IPS-NIHi7 (cell line): Measurements from ENCODE around the gene SLC4A3.
A peak's percentile ranks its signal among the peaks of the same experiment; 100 is the strongest.

Source experiments
- DNase-seq: peaks from one replicate; pipeline ENCODE4 v3.0.0; 2012; ENCODE audit warnings: mixed read lengths; ENCODE audit errors: extremely low spot score

The SLC4A3 gene

GRCh38 chr2:219627103-219628100, at the start of gene SLC4A3:
TSS of gene SLC4A3 (plus strand) at chr2:219627630. CDS start at chr2:219627993, 363 bp downstream.
- DNase-seq = peak; percentile 84

DNA sequence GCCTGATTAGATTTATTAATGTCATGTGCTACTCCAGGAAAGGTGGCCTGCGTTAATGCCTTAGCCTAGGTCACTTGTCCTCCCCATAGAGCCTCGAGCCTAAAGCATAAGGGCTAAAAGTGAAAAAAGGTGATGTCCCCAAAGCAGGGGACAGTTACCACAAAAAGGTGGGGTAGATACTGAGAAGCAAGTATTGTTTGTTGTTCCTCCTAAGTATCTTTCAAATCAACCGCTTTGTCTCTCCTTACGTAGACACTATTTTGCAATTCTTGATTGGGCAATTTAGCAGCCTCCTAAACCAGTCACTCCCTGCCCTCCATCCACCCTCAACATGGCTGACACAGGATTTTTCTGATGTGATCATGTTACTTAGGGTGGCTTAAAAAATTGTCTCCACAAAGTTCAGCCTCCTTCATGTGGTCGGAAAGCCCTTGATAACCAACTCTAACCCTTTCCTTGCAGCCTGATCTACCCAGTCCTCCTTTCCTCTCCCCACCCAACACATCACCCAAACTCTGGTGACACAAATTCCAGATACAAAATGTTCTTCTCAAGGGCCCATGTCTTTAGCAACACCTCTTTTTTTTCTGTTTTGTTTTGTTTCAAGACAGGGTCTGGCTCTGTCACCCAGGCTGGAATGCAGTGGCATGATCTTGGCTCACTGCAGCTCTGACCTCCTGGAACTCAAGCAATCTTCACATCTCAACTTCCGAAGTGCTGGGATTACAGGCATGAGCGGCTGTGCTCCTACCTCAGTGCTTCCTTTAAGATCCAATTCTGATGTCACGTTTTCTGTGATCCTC, 48.4 kb upstream of the SLC4A3 start:
- DNase-seq = no peak

- no peak for DNase-seq
These were observed 46.1 kb upstream of the SLC4A3 start for GRCh38 chr2:219581346-219581745.

DNA sequence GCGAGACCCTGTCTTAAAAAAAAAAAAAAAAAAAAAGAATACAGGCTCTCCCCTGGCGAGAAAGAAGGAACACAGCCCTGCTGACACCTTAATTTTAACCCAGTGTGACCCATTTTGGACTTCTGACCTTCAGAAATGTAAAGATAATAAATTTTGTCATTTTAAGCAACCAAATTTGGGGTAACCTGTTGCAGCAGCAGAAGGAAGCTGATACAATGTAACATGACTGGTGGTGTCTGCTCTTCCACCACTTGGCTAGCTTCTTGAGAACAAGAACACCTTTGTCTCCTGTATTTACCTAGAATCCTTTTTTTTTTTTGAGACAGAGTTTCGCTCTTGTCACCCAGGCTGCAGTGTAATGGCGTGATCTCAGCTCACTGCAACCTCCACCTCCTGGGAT, 36.3 kb upstream of the SLC4A3 start:
- DNase-seq = no peak

DNA sequence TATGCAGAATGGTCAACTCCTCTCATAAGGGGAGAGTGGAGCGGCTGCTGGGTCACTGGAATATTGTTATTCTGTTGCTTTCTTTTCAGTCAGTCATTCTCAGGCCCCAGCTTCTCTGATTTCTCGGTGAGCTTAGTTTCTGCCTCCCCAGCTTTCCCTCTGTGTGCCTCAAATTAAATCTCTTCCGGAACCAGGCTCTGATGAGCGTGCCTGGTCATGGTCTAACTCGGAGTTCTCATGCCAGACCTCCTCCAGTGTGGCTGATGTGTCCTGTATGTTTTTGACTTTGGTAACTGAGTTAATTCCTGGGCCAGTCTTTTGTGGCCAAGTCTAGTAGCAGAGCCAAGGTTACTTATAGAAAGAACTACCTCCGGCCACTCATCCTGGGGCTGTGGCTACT, 34.7 kb upstream of the SLC4A3 start:
- no peak for DNase-seq

- DNase-seq = no peak
These were observed 34.3 kb upstream of the SLC4A3 start for GRCh38 chr2:219593154-219593553.

- no peak for DNase-seq
These were observed 32.2 kb upstream of the SLC4A3 start for GRCh38 chr2:219595256-219595655.

GRCh38 chr2:219596954-219597551, 30.4 kb upstream of the SLC4A3 start:
- DNase-seq = no peak

DNA sequence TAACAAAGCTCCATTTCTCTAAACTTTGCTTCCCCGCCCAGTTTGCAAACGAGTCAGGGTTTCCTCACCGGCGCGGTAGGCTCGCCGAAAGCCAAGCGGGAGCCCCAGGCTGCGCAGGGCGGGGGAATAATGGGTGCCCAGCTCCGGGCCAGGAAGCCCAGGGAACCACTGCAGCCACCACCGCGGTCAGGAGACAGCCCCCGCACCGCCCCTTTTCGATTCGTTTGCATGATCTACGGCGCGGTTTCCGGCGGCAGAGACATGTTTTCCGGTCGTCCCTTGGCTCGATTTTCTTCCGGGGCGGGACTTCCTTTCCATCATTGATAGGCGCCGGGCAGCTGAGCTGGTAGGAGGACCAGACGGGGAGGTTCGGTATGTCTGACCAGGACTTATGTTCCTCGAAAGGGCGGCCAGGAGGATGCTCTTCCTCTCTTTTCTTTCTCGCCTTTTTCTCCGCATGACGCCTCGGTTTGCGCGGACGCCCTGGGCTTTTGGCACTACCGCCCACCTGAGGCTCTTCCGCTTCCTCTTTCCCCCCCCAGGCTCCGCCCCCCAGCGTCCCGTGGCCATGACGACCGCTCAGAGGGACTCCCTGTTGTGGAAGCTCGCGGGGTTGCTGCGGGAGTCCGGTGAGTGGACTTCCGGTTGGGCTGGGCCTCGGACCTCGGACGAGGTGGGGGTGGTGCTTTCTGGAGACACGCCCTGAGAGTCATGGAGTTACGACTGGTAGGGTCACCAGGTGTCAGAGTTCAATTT, 29.7 kb upstream of the SLC4A3 start, which contains the start of gene STK11IP:
TSS of gene STK11IP (plus strand) at position 306 of the 756 bp plus-strand sequence. CDS start at position 569, 263 bp downstream.
- peak; percentile 99 for DNase-seq

GRCh38 chr2:219598308-219599078, 28.9 kb upstream of the SLC4A3 start:
- no peak for DNase-seq

DNA sequence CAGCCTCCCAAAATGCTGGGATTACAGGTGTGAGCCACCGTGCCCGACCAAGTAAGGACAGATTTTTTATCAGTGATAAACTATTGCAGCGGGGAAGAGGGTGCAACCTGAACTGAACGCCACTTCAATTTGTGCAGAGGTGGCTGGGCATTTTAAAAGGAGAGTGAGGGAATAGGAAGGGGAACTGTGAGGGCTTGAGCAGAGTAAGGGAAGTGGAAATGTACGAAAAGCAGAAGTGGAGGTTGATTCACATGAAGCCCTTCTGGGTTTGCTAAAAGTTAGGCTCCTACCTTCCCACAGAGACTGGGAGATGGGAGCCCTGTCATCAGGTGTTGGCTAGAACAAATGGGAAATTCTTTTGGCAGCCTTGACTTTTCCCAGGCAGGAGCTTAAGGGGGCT, 23.7 kb upstream of the SLC4A3 start:
- no peak for DNase-seq

DNA sequence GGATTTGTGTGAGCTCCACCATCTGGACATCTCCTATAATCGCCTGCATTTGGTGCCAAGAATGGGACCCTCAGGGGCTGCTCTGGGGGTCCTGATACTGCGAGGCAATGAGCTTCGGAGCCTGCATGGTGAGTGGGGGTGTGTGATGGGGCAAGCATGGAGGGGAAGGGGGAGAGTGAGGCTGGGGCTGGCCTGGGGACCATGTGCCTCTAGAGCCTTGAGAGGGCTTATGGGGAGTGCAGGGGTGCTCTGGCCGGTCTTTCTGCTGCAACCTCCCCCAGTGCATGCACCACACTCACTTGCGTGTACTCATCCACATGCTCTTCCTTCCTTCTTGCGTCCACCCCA, 21.8 kb upstream of the SLC4A3 start:
- no peak for DNase-seq

DNA sequence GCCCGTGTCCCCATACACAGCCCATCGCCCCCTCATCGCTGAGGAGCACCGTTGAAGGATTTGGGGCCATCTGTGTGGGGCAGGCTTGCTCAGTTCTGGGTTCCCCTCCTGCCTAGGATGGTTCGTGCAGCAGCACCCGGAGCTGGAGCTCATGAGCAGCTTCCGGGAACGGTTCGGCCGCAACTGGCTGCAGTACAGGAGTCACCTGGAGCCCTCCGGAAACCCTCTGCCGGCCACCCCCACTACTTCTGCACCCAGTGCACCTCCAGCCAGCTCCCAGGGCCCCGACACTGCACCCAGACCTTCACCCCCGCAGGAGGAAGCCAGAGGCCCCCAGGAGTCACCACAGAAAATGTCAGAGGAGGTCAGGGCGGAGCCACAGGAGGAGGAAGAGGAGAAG, 19.5 kb upstream of the SLC4A3 start:
- DNase-seq = no peak

GRCh38 chr2:219608399-219608964, 18.9 kb upstream of the SLC4A3 start:
- DNase-seq = no peak

DNA sequence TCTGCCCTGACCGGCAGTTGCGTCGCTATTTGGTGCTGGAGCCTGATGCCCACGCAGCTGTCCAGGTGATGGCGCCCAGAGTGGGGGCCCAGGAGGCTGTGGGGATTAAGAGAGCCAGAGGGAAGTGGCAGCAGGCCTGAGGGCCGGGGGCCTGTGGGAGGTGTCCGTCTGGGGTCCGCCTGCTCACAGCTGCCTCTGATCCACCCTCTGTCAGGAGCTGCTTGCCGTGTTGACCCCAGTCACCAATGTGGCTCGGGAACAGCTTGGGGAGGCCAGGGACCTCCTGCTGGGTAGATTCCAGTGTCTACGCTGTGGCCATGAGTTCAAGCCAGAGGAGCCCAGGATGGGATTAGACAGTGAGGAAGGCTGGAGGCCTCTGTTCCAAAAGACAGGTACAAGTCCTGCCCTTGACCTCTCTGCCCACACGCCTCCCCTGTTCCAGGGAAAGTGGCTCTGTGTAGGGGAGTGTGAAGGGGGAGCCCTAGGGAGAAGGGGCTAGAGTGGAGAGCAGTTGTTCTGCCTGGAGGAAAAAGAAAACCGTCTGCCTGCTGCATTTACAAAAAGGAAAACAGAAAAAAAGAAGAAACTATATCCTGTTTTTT, 18.2 kb upstream of the SLC4A3 start:
- no peak for DNase-seq

DNA sequence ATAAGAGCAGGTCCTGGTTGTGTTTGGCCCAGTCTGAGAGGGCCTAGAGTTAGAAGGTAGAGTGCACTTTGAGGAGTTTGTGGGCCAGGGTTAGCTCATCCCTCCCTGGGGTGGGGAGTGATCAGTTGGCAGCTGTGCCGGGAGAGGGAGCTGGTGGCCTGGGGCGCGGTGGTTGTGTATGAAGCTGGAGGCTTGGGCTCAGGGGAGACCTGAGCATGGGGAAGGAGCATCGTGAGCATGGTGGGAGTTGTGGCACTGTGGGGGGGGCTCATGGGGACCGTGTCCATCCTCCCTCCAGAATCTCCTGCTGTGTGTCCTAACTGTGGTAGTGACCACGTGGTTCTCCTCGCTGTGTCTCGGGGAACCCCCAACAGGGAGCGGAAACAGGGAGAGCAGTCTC, 16.1 kb upstream of the SLC4A3 start:
- DNase-seq = no peak

GRCh38 chr2:219611866-219612576, 15.4 kb upstream of the SLC4A3 start:
- no peak for DNase-seq

GRCh38 chr2:219612577-219613286, 14.7 kb upstream of the SLC4A3 start:
- DNase-seq = no peak
